Loucy (cell line): ENCODE results near the gene SLC12A2.

ENCODE experiments used
- H2AFZ ChIP-seq: fragments of 200-600 bp; sonication (generic); 2 replicates; pipeline ENCODE4 v1.6.0; 2016; ENCODE audit warnings: antibody characterized with exemption, mild to moderate bottlenecking, low read length, moderate library complexity
- H3F3A ChIP-seq: fragments of 200-600 bp; 2 replicates; pipeline ENCODE4 v1.6.0; 2016; ENCODE audit warnings: antibody characterized with exemption, low read depth, mild to moderate bottlenecking
- H3K27me3 ChIP-seq: fragments of 200-600 bp; sonication (generic); 2 replicates; pipeline ENCODE4 v1.6.1; 2014; ENCODE audit warnings: low read length, mild to moderate bottlenecking; ENCODE audit not compliant: insufficient read depth, poor library complexity, severe bottlenecking
- H3K36me3 ChIP-seq: fragments of 200-600 bp; sonication (generic); 2 replicates; pipeline ENCODE4 v1.6.1; 2016; ENCODE audit warnings: low read length; ENCODE audit not compliant: insufficient read depth
- H3K4me1 ChIP-seq: fragments of 200-600 bp; sonication (generic); 2 replicates; pipeline ENCODE4 v1.5.1; 2014; ENCODE audit warnings: low read length, mild to moderate bottlenecking; ENCODE audit not compliant: insufficient read depth, poor library complexity, severe bottlenecking
- H3K4me2 ChIP-seq: fragments of 200-600 bp; sonication (generic); 2 replicates; pipeline ENCODE4 v1.6.0; 2014; ENCODE audit warnings: antibody characterized with exemption, low read length, low read depth, mild to moderate bottlenecking; ENCODE audit not compliant: poor library complexity, severe bottlenecking
- H3K4me3 ChIP-seq: fragments of 200-600 bp; sonication (generic); 2 replicates; pipeline ENCODE4 v1.5.1; 2014; ENCODE audit warnings: low read length, mild to moderate bottlenecking, mixed read lengths; ENCODE audit not compliant: poor library complexity, severe bottlenecking
- H3K79me2 ChIP-seq: fragments of 200-600 bp; sonication (generic); 2 replicates; pipeline ENCODE4 v1.6.1; 2014; ENCODE audit warnings: low read length; ENCODE audit not compliant: insufficient read depth
- H3K9ac ChIP-seq: fragments of 200-600 bp; sonication (generic); 2 replicates; pipeline ENCODE4 v1.6.0; 2014; ENCODE audit warnings: mild to moderate bottlenecking, low read depth, low read length, moderate library complexity; ENCODE audit not compliant: poor library complexity, severe bottlenecking
- H3K9me2 ChIP-seq: fragments of 200-600 bp; sonication (generic); replicated peaks from 2 replicates; pipeline ENCODE4 v1.6.1; 2016; ENCODE audit warnings: low read depth, low read length, mixed read lengths
- H3K9me3 ChIP-seq: fragments of 200-600 bp; sonication (generic); 2 replicates; pipeline ENCODE4 v1.6.1; 2014; ENCODE audit warnings: mild to moderate bottlenecking, antibody characterized with exemption, low read length, low read depth; ENCODE audit not compliant: insufficient read depth
- H4K20me1 ChIP-seq: fragments of 200-600 bp; sonication (generic); 2 replicates; pipeline ENCODE4 v1.6.0; 2014; ENCODE audit warnings: antibody characterized with exemption, low read length, mild to moderate bottlenecking; ENCODE audit not compliant: insufficient read depth, poor library complexity, severe bottlenecking
- EZH2phosphoT487 ChIP-seq: fragments of 200-600 bp; IDR thresholded peaks from 2 replicates; pipeline ENCODE4 v1.6.1; 2018; ENCODE audit warnings: antibody characterized with exemption, mild to moderate bottlenecking, moderate library complexity, borderline replicate concordance
- TF ChIP-seq, protein P1 (sequence below): fragments of 200-600 bp; sonication (generic); conservative IDR thresholded peaks from 2 replicates; pipeline ENCODE4 v1.5.1; 2014; ENCODE audit warnings: mild to moderate bottlenecking, antibody characterized with exemption, low read length

SLC12A2 gene

DNA sequence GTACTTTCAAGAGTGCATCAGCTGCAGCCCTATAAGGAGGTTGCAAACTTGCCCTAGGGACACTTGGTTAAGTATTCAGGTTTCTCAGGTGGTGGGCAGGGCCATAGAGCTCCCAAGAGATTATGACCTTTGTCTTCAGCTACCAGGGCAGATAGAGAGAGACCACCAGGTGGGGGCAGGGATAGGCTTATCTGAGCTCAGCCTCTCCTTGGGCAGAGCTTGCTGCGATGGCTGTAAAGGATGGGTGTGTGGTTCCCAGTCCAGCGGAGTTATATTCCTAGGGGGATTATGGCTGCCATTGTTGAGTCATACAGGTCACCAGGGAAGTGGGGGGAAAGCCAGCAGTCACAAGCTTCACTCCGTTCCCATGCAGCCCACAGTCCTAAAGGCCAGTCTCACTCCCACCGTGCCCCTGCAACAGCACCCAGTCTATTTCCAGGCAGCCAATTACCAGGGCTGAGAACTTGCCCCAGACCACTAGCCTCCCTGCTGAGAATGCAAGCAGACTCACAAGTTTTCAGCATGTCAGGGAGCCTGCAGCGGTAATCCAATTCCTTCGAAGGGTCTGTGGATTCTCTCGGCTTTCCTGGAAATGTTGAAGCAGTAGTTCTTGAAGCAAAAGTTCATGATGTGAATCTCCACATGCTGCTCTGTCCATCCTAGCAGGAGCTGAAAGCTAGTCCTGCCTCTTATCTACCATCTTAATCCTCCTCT lies 151.5 kb downstream of the SLC12A2 start:
- no peaks in the 10 kb centered on the region for H3K36me3 ChIP-seq
- H4K20me1 ChIP-seq = no peaks in the 10 kb centered on the region
- no peak overlapping the region for H3K9ac ChIP-seq
- TF ChIP-seq, protein P1, sequence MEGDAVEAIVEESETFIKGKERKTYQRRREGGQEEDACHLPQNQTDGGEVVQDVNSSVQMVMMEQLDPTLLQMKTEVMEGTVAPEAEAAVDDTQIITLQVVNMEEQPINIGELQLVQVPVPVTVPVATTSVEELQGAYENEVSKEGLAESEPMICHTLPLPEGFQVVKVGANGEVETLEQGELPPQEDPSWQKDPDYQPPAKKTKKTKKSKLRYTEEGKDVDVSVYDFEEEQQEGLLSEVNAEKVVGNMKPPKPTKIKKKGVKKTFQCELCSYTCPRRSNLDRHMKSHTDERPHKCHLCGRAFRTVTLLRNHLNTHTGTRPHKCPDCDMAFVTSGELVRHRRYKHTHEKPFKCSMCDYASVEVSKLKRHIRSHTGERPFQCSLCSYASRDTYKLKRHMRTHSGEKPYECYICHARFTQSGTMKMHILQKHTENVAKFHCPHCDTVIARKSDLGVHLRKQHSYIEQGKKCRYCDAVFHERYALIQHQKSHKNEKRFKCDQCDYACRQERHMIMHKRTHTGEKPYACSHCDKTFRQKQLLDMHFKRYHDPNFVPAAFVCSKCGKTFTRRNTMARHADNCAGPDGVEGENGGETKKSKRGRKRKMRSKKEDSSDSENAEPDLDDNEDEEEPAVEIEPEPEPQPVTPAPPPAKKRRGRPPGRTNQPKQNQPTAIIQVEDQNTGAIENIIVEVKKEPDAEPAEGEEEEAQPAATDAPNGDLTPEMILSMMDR = no peak
- TF ChIP-seq EZH2phosphoT487 = no peak
- peaks cover 12% of the 10 kb centered on the region for H3K4me1 ChIP-seq
- no peaks in the 10 kb centered on the region for H3K9me2 ChIP-seq
- no peaks in the 10 kb centered on the region for H3K79me2 ChIP-seq
- no peaks in the 10 kb centered on the region for H3K27me3 ChIP-seq
- H3K9me3 ChIP-seq = no peaks in the 10 kb centered on the region
- H3K4me2 ChIP-seq = no peak overlapping the region
- no peaks in the 10 kb centered on the region for H3F3A ChIP-seq
- no peak overlapping the region for H2AFZ ChIP-seq
- no peak overlapping the region for H3K4me3 ChIP-seq

DNA sequence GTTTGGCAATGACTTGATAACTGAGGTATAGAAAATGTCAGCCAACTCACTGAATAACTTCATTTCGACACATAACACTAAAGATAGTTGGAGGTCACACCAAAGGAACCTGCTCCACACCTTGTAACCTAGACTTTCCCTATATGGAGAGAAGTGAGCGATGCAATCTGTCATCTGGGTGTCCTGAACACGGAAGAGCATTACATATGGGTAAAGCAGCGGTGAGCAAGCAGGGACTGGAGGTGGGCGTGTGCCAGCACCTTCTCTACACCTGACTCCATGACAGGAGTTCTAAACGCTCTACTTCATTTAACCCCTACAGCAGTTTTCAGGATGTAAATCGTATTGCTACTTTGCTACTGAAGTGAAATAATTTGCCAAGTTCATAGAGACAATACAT lies 152.8 kb downstream of the SLC12A2 start:
- Histone ChIP-seq H3K4me2 (no peak overlapping the region), H2AFZ (no peak overlapping the region), H3K9ac (no peak overlapping the region), H3K4me1 (peaks cover 12% of the 10 kb centered on the region), H3K36me3 (no peaks in the 10 kb centered on the region), H3K4me3 (no peak overlapping the region), H3K9me2 (no peaks in the 10 kb centered on the region), H3K27me3 (no peaks in the 10 kb centered on the region), H3K79me2 (no peaks in the 10 kb centered on the region), H3F3A (no peaks in the 10 kb centered on the region), H3K9me3 (no peaks in the 10 kb centered on the region), H4K20me1 (no peaks in the 10 kb centered on the region)
- TF ChIP-seq, protein P1 = no peak
- no peak for TF ChIP-seq EZH2phosphoT487

DNA sequence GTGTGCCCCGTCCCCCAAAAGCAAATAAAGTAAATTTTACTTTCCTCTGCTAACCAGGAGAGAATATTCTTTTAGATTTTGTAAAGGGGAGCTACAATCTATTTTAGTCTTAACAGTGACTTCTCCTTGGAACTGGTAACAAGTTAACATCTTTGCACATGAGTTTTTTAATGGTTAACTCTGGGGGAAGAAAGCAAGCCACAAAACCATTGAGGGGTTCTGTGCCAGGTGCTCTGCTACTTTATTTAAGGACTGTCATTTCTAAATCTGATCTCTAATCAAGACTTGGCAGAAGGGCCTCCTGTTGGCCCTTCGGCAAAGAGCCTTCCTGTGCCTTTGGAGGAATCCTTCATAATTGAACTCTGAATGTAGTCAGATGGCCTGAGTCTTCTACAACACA lies 153.4 kb downstream of the SLC12A2 start:
- H3K4me2 ChIP-seq = peak overlapping the region; percentile 57
- H2AFZ ChIP-seq = no peak overlapping the region
- H3K9me2 ChIP-seq = no peaks in the 10 kb centered on the region
- no peaks in the 10 kb centered on the region for H3K36me3 ChIP-seq
- H3K79me2 ChIP-seq = no peaks in the 10 kb centered on the region
- H3K9ac ChIP-seq = no peak overlapping the region
- no peaks in the 10 kb centered on the region for H3F3A ChIP-seq
- H3K9me3 ChIP-seq = no peaks in the 10 kb centered on the region
- H3K4me1 ChIP-seq = peaks cover 12% of the 10 kb centered on the region
- H3K27me3 ChIP-seq = no peaks in the 10 kb centered on the region
- TF ChIP-seq, protein P1 = no peak
- TF ChIP-seq EZH2phosphoT487 = no peak
- H4K20me1 ChIP-seq = no peaks in the 10 kb centered on the region
- no peak overlapping the region for H3K4me3 ChIP-seq
